ENCODE measurements around the gene PRSS36.
"Not testable (repeated sequence)": the region's sequence is repeated elsewhere in the genome, so short reads cannot be mapped to it uniquely, and the experiment has no call there.

Gene PRSS36

GRCh38 chr16:31149894-31150890 lies at the start of gene PRSS36:
PRSS36 (minus strand) TSS chr16:31150066; CDS start chr16:31150035, 31 bp downstream.
- no peak for DNase-seq

DNA sequence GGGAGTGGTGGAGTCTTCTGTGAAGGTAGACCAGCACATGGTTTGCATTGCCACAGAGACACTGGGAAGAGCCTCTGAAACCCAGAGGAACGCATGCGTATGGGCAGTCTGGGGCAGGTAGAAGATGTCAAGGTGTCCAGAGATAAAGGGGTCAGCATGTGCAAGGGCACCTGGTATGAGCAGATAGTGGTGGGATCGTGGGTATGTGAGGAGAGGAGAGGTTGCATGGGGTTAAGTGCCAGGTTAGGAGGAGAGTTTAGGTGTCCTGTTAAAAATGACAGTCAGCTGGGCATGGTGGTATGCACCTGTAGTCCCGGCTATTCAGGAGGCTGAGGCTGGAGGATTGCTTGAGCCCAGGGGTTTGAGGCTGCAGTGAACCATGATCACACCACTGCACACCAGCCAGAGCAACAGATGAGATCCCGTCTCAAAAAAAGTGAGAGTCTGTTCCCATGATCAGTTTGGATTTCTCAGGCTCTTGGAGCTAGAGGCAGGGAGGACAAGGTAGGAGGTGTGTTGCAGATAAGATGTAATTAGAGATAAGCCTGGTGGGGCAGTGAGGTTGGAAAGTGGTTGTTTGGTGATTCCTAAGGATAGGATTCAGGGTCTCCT lies 49.7 kb upstream of the PRSS36 start:
- no peak for DNase-seq

- no peak for DNase-seq
Observed at GRCh38 chr16:31198207-31198882, 48.5 kb upstream of the PRSS36 start.

DNA sequence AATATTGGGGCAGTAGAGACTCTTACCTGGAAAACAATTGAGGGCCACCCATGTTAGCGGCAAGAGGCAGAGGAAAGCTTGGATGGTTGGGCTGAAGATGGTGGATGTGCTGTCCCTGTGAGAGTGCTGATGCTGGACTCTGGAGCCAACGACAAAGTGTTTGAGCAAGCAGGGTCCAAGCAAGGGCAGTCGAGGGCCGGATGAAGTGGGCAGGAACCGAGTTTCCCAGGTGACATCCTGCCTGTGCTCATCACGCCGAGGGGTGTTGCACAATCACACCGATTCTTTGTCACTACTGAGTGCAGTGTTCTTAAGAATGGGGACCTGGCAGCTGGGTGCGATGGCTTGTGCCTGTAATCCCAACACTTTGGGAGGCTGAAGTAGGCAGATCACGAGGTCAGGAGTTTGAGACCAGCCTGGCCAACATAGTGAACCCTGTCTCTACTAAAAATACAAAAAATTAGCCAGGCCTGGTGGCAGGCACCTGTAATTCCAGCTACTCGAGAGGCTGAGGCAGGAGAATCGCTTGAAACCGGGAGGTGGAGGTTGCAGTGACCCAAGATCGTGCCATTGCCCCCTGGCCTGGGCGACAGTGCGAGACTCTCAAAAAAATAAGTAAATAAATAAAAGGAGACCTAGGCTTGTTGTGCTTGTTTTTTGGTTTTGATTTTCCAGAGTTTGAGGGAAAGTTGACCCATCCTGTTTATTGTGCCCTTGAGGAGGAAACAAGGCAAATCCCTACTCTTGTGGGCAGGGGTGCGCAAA lies 46.6 kb upstream of the PRSS36 start:
- no peak for DNase-seq

DNA sequence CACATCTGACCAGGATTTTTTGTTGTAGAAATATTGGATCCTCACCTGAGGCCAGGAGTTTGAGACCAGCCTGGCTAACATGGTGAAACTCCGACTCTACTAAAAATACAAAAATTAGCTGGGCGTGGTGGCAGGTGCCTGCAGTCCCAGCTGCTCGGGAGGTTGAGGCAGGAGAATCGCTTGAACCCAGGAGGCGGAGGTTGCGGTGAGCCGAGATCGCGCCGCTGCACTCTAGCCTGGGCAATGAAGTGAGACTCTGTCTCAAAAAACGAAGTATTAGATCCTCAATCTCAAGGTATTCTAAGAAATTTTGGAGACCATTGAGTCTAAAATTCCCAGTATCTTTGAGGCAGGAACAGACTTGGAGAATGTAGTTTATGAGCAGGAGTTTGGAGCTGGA lies 46.0 kb upstream of the PRSS36 start:
- DNase-seq = not testable (repeated sequence)

DNA sequence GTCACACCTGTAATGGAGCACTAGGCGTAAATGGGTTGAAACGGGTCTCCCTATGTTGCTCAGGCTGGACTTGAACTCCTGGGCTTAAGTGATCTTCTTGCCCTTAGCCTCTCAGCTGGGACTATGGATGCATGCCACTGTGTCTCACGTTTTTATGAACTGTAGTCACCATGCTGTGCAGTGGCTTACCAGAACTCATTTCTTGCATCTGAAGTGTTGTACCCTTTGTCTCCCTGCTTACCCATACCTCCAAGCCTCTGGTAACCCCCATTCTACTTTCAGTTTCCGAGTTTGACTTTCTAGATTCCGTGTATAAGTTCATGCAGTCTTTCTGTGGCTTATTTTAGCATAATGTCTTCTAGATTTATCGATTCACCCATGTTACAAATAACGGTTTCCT lies 45.0 kb upstream of the PRSS36 start:
- DNase-seq = no peak

DNA sequence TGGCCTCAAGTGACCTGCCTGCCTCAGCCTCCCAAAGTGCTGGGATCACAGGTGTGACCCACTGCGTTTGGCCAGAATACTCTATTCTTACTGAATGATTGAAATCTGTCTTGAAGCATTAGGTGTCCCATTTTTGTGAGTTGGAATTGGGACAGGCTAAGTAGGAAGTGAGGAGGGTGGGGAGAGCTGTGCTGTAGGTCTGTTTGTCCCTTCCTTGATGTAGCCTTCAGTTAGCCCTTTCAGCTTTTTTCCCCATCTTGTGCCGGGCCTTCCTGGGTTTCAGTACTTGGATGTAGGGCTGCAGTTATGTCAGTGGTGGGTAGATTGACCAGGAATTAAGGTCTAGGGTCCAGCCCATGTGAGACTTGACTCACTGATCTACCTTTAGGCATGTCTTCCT lies 44.0 kb upstream of the PRSS36 start:
- DNase-seq = no peak

DNA sequence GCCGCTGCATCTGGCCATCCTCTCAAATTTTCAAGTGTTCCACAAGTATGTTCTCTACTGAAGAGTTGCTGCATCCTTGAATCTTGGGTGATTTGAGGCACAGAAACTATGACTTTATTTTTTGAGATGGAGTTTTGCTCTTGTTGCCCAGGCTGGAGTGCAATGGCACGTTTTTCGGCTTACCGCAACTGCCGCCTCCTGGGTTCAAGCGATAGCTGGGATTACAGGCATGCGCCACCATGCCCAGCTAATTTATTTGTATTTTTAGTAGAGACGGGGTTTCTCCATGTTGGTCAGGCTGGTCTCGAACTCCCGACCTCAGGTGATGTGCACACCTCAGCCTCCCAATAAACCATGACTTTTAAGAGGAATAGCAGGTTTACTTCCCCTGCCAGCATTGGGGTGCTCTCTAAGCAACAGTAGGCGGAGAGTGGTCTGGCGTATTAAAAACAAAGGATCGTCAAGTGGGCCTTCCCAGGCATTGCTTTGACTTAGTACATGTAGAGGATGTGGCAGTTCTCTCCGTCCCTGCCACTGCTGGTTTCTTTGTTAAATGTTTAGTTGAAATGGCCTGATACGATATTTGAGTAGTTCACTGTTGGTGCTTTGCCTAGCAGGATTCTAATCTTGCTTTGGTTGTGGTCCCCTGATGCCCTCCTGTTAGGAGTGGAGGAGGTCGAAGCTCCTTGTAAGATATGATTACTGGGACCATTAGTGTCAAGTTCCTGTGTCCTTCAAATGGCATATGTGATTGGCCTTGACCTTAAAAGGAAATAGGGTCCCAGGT lies 43.2 kb upstream of the PRSS36 start:
- no peak for DNase-seq

DNA sequence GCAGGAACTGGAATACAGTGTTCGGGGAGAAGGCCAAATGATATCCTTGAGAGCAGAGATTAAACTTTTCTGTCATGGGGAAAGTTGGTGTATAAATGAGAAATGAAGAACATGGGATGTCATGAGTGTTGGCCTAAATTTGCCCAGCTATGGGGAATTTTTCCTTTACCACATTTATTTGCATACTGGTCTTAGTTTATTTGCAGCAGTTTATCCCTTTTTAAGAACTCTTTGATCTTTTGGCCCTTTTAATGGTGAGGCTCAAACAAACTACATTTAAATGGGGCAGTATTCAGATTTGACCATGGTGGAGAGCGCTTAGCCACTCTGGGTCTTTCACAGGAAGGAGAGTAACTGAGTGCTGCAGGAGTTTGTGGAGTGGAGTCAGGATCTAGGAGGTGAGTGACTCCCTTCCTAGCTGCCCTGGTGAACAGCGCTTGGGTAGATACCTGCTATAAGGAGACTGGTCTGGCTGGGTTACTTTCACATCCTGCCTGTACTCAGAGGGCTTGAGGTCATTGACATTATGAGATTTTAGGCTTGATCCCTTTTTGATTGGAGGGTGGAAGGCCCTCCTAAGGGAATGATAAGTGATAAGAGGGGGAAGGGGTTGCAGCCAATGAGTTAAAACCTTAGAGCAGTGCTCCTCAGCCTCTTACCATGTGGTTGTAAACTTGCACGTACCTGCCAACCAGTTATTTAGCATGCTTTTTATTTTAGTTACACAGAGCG lies 42.0 kb upstream of the PRSS36 start:
- DNase-seq = no peak

GRCh38 chr16:31190818-31191444 lies 41.1 kb upstream of the PRSS36 start:
- no peak for DNase-seq

GRCh38 chr16:31190061-31190460 lies 40.2 kb upstream of the PRSS36 start:
- DNase-seq = no peak

DNA sequence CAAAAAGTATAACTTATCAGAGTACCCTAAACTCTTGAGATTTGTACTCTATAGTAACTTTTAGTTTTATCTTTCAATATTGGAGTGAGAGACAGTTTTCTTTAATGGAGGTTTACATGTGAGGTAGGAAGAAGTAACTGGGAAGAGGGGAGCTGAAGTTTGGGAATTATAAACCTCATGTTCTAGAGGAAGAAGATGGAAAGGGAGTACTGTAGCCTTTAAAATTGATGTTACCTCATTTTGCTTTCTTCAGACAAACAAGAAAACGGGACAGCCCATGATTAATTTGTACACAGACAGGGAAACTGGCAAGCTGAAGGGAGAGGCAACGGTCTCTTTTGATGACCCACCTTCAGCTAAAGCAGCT lies 39.5 kb upstream of the PRSS36 start:
- no peak for DNase-seq

DNA sequence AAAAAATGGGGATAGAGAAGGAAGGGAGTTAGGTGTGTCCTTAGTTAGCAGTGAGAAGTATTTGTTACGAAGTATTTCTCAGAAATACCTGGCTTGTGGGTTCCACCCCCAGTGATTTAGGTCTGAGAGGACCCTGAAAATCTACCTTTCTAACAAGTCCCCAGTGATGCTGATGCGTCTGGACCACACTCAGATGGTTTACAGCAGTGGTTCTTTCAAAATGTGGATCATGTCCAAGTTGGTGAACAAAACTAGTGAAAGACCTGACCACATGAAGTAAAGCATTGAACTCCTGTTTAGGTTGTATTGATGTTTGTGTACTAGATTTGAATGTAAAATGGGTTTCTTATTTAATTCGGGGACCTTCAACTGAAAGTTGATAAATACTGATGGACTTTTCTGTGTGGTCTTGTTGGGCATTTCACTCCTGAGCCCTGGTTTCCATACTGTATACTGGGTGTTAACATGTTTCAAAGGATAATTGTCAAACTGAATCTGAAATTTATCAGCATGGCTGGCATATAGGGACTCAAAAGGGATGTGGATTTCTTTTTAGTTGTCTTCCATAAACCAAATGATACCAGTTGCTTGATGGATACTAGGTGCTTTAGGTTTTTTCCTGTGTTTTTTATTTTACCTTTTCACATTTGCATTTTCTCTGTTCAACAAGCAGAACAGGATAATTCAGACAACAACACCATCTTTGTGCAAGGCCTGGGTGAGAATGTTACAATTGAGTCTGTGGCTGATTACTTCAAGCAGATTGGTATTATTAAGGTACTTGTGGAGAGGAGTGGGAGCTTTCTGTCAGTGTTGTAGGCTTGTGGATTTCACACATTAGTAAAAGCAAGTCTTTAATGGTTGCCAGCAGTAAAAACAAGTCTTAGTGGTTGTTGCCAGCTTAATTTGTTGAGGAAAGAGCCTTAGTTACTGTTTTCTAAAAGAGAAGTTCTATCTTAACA lies 38.9 kb upstream of the PRSS36 start:
- no peak for DNase-seq

GRCh38 chr16:31187808-31188189 lies 37.9 kb upstream of the PRSS36 start:
- DNase-seq = no peak

DNA sequence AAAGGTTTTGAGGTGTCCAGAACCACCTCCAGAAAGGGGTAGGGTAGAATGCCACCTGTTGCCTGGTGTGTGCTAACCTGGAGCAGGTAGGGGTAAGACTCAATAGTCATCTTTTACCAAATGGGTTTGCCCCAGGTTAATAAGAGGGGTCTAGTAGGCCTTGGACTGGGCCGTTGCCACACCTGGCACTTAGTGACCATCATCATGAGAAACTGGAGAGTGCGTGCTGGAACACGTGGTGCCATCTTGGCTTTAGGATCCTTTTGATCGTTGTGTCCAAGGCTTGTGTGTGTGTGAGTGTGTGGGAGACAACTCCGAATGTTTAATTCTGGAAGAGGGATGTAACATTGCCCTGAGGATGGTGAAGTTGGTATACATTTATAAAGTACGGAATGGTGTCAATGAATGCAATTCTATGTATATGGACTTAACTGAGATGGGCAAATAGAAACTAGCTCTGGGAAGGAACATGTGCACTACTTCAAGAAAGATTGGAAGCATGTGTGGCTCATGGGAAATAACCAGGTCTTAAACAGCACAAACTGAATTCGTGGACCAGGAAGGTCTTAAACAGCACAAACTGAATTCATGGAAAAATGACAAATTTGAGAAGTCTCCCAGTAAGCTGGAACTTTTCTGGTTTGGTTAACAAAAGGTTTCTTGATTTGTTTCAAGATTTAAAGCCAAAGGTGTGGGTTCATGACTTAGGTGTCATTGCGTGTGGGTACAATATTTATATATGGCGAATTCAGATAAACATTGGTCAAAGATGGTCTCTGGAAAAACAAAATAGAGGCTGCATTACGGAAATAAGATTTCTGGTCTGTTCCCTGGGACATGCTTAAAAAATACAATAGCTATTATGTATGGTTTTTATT lies 37.3 kb upstream of the PRSS36 start:
- no peak for DNase-seq

DNA sequence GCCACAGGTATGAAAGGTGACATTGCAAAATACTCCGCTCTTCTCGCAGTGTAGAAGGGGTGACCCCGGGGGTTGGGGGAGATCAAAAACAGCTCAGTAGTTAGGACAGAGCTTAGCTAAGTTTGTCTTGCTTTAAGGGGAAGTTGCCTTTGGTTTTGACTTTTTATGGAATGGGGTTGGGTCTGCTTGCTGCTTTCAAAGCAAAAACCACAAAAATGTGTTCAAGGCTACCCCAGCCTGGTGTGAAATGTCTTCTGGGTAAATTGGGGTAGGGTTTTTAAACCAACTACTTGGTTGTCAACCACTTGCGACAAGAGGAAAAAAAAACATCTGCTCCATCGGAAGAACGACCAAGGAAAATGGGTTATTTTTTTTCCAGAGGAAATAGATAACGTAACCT lies 36.3 kb upstream of the PRSS36 start:
- DNase-seq = no peak

DNA sequence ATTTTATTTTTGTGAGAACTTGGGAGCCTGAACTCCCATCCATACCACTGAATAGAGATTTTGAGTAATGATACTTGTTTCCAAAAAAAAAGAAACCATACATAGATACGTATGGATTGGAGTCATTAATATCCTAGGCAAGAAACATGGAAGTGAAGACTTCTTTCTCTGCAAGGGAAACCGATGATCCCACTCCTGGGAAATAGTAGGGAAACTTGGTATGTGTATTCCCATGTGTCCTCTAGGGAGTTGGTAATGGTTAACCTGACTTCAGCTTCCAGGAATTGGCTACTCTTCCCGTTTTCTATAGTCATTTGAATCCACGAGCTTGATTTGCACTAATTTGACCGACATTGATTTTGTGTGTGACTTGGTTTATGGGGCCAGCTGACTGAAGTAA lies 35.5 kb upstream of the PRSS36 start:
- DNase-seq = no peak

- no peak for DNase-seq
Observed at GRCh38 chr16:31184888-31185287, 35.0 kb upstream of the PRSS36 start.
